ENCODE measurements around the gene SUV39H1. TPM values are rescaled to one million over a fixed set of nuclear protein-coding genes. Genes with fewer than 3 reads are reported as not detected.

The SUV39H1 gene
- total RNA-seq, 1 experiment from 2014 or later = 16.5 TPM

- Mint-ChIP-seq H3K4me3 (no peak overlapping the region), H3K36me3 (peaks cover 4% of the 10 kb centered on the region), H3K27ac (no peak overlapping the region), H3K9me3 (peaks cover 9% of the 10 kb centered on the region), H3K4me1 (no peaks in the 10 kb centered on the region), H3K27me3 (ENCODE audit: low read depth) (peaks cover 6% of the 10 kb centered on the region; the same call in 1 of the 2 replicates)
- DNase-seq (ENCODE audit: low spot score) (no peak), ATAC-seq (no peak)
- POLR2A ChIA-PET = no interaction called here
- no peak for TF ChIP-seq RELA (CRISPR knock-in tag; IDR thresholded peaks at IDR 0.05; ENCODE audit: borderline replicate concordance)
- no peak for TF ChIP-seq ZNF232 (CRISPR knock-in tag; IDR thresholded peaks at IDR 0.05)
- no peak for TF ChIP-seq ZNF396 (CRISPR knock-in tag; IDR thresholded peaks at IDR 0.05; ENCODE audit: borderline replicate concordance)
- TF ChIP-seq ELF4 (CRISPR knock-in tag; IDR thresholded peaks at IDR 0.05; ENCODE audit: low read depth) = no peak
- no peak for TF ChIP-seq ZNF263 (CRISPR knock-in tag; IDR thresholded peaks at IDR 0.05; ENCODE audit: low read depth)
- TF ChIP-seq, protein P1, sequence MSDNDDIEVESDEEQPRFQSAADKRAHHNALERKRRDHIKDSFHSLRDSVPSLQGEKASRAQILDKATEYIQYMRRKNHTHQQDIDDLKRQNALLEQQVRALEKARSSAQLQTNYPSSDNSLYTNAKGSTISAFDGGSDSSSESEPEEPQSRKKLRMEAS (CRISPR knock-in tag; IDR thresholded peaks at IDR 0.05) = no peak
- no peak for TF ChIP-seq RORB (CRISPR knock-in tag; IDR thresholded peaks at IDR 0.05)
- TF ChIP-seq, protein P2, sequence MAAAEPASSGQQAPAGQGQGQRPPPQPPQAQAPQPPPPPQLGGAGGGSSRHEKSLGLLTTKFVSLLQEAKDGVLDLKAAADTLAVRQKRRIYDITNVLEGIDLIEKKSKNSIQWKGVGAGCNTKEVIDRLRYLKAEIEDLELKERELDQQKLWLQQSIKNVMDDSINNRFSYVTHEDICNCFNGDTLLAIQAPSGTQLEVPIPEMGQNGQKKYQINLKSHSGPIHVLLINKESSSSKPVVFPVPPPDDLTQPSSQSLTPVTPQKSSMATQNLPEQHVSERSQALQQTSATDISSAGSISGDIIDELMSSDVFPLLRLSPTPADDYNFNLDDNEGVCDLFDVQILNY (CRISPR knock-in tag; IDR thresholded peaks at IDR 0.05) = no peak
- TF ChIP-seq MLX (CRISPR knock-in tag; IDR thresholded peaks at IDR 0.05) = no peak
- no peak for TF ChIP-seq GABPB1 (CRISPR knock-in tag; IDR thresholded peaks at IDR 0.05)
- no peak for TF ChIP-seq SOX15 (CRISPR knock-in tag; IDR thresholded peaks at IDR 0.05)
- CTCF ChIA-PET = no interaction called here
These were observed 33.3 kb upstream of the SUV39H1 start for GRCh38 chrX:48663241-48663640.

GRCh38 chrX:48664156-48664555, 32.4 kb upstream of the SUV39H1 start:
- no peak for DNase-seq (ENCODE audit: low spot score)
- CTCF ChIA-PET = no interaction called here
- Mint-ChIP-seq H3K27me3 (ENCODE audit: low read depth) (peaks cover 6% of the 10 kb centered on the region; the same call in 1 of the 2 replicates), H3K27ac (no peak overlapping the region), H3K4me1 (no peaks in the 10 kb centered on the region), H3K36me3 (peaks cover 4% of the 10 kb centered on the region), H3K9me3 (peaks cover 9% of the 10 kb centered on the region), H3K4me3 (no peak overlapping the region)
- POLR2A ChIA-PET = no interaction called here
- no peak for ATAC-seq
- no peak for TF ChIP-seq NR3C1 (CRISPR knock-in tag; conservative IDR thresholded peaks at IDR 0.05; ENCODE audit: low read depth)
- TF ChIP-seq SP1 (CRISPR knock-in tag; conservative IDR thresholded peaks at IDR 0.05) = no peak
- TF ChIP-seq NR2C2 (CRISPR knock-in tag; IDR thresholded peaks at IDR 0.05) = no peak
- TF ChIP-seq NFYB (CRISPR knock-in tag; conservative IDR thresholded peaks at IDR 0.05; ENCODE audit: low read depth) = no peak
- TF ChIP-seq, protein P3, sequence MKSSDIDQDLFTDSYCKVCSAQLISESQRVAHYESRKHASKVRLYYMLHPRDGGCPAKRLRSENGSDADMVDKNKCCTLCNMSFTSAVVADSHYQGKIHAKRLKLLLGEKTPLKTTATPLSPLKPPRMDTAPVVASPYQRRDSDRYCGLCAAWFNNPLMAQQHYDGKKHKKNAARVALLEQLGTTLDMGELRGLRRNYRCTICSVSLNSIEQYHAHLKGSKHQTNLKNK (CRISPR knock-in tag; IDR thresholded peaks at IDR 0.05) = no peak
- no peak for TF ChIP-seq MXD4 (CRISPR knock-in tag; IDR thresholded peaks at IDR 0.05; ENCODE audit: borderline replicate concordance)
- TF ChIP-seq USF2 (CRISPR knock-in tag; IDR thresholded peaks at IDR 0.05) = no peak
- no peak for TF ChIP-seq ZNF281 (CRISPR knock-in tag; IDR thresholded peaks at IDR 0.05)
- TF ChIP-seq SOX15 (CRISPR knock-in tag; IDR thresholded peaks at IDR 0.05) = no peak
- no peak for TF ChIP-seq E2F1 (CRISPR knock-in tag; IDR thresholded peaks at IDR 0.05)
- TF ChIP-seq, protein P4, sequence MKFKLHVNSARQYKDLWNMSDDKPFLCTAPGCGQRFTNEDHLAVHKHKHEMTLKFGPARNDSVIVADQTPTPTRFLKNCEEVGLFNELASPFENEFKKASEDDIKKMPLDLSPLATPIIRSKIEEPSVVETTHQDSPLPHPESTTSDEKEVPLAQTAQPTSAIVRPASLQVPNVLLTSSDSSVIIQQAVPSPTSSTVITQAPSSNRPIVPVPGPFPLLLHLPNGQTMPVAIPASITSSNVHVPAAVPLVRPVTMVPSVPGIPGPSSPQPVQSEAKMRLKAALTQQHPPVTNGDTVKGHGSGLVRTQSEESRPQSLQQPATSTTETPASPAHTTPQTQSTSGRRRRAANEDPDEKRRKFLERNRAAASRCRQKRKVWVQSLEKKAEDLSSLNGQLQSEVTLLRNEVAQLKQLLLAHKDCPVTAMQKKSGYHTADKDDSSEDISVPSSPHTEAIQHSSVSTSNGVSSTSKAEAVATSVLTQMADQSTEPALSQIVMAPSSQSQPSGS (CRISPR knock-in tag; IDR thresholded peaks at IDR 0.05; ENCODE audit: borderline replicate concordance, low read depth) = no peak
- no peak for TF ChIP-seq GRHL2 (CRISPR knock-in tag; IDR thresholded peaks at IDR 0.05; ENCODE audit: insufficient replicate concordance, severe bottlenecking)
- no peak for TF ChIP-seq NFATC4 (CRISPR knock-in tag; IDR thresholded peaks at IDR 0.05)
- TF ChIP-seq, protein P5, sequence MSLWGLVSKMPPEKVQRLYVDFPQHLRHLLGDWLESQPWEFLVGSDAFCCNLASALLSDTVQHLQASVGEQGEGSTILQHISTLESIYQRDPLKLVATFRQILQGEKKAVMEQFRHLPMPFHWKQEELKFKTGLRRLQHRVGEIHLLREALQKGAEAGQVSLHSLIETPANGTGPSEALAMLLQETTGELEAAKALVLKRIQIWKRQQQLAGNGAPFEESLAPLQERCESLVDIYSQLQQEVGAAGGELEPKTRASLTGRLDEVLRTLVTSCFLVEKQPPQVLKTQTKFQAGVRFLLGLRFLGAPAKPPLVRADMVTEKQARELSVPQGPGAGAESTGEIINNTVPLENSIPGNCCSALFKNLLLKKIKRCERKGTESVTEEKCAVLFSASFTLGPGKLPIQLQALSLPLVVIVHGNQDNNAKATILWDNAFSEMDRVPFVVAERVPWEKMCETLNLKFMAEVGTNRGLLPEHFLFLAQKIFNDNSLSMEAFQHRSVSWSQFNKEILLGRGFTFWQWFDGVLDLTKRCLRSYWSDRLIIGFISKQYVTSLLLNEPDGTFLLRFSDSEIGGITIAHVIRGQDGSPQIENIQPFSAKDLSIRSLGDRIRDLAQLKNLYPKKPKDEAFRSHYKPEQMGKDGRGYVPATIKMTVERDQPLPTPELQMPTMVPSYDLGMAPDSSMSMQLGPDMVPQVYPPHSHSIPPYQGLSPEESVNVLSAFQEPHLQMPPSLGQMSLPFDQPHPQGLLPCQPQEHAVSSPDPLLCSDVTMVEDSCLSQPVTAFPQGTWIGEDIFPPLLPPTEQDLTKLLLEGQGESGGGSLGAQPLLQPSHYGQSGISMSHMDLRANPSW (CRISPR knock-in tag; conservative IDR thresholded peaks at IDR 0.05; ENCODE audit: low read depth) = no peak

All from WTC11 (cell line).